ENCODE measurements around the gene CCL19.
A peak's percentile ranks its signal among the peaks of the same experiment; 100 is the strongest.

Gene CCL19

GRCh38 chr9:34686231-34686630, 4.8 kb downstream of the CCL19 start:
- Mint-ChIP-seq H3K27me3 (no peaks in the 10 kb centered on the region), H3K36me3 (ENCODE audit: low read depth) (no peaks in the 10 kb centered on the region), H3K9me3 (no peaks in the 10 kb centered on the region), H3K4me3 (no peak overlapping the region), H3K27ac (no peak overlapping the region), H3K4me1 (ENCODE audit: low read depth) (peaks cover 9% of the 10 kb centered on the region)
- no peak for DNase-seq

GRCh38 chr9:34685591-34685990, 5.5 kb downstream of the CCL19 start:
- no peaks in the 10 kb centered on the region for H3K9me3 Mint-ChIP-seq
- H3K4me3 Mint-ChIP-seq: no peak overlapping the region
- H3K27ac Mint-ChIP-seq: no peak overlapping the region
- H3K4me1 Mint-ChIP-seq (ENCODE audit: low read depth): peaks cover 9% of the 10 kb centered on the region
- H3K36me3 Mint-ChIP-seq (ENCODE audit: low read depth): no peaks in the 10 kb centered on the region
- no peaks in the 10 kb centered on the region for H3K27me3 Mint-ChIP-seq
- DNase-seq: no peak

GRCh38 chr9:34684816-34685215, 6.3 kb downstream of the CCL19 start:
- DNase-seq: no peak
- Mint-ChIP-seq H3K4me3 (no peak overlapping the region), H3K4me1 (ENCODE audit: low read depth) (peaks cover 9% of the 10 kb centered on the region), H3K9me3 (no peaks in the 10 kb centered on the region), H3K27ac (no peak overlapping the region), H3K36me3 (ENCODE audit: low read depth) (no peaks in the 10 kb centered on the region), H3K27me3 (no peaks in the 10 kb centered on the region)

DNA sequence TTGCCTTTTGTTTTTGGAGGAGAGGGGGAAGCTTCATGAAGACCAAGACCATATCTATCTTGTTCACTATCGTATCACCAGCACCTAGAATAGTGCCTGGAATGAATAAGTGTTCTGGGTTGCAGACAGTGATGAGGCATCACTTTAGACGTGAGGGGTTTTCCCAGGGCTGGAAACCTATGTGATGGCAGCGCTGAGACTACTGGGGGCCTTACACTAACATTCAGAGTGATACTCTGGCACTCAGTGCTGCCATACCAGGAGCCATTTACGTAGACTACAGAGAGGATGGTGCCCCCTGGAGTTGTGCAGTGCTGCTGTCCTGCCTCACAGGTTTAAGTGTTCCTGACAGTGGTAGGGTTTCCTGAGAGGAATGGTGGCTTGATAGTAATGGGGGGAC, 6.9 kb downstream of the CCL19 start:
- DNase-seq: peak; percentile 47
- no peaks in the 10 kb centered on the region for H3K36me3 Mint-ChIP-seq (ENCODE audit: low read depth)
- peaks cover 9% of the 10 kb centered on the region for H3K4me1 Mint-ChIP-seq (ENCODE audit: low read depth)
- no peaks in the 10 kb centered on the region for H3K9me3 Mint-ChIP-seq
- peak overlapping the region; percentile 23 for H3K27ac Mint-ChIP-seq
- no peaks in the 10 kb centered on the region for H3K27me3 Mint-ChIP-seq
- no peak overlapping the region for H3K4me3 Mint-ChIP-seq

DNA sequence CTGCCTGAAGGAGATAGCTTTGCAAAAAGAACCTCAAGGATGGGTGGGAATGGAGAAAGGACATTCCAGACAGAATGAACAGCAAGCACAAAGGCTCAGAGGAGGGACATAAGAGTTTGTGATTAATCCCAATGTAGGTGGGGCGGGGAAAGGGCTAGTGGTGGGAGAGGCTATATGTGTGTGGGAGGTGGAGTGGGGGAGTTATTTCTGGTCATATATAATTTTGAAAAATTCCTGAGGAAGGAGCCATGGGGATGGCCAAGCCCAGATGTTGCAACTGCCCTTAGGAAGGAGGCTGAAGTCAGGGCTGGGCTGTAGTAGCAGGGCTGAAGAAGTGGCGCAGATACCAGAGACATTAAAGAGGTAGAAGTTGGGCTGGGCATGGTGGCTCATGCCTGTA, 15.2 kb downstream of the CCL19 start:
- H3K36me3 Mint-ChIP-seq (ENCODE audit: low read depth): no peaks in the 10 kb centered on the region

GRCh38 chr9:34675048-34675714, 15.9 kb downstream of the CCL19 start:
- no peak overlapping the region for H3K27ac Mint-ChIP-seq
- H3K4me1 Mint-ChIP-seq (ENCODE audit: low read depth): no peaks in the 10 kb centered on the region
- DNase-seq: peak; percentile 71

More for the DNA sequence above, 15.2 kb downstream of the CCL19 start:
- DNase-seq: no peak
- H3K4me3 Mint-ChIP-seq: no peak overlapping the region
- no peaks in the 10 kb centered on the region for H3K27me3 Mint-ChIP-seq
- no peak overlapping the region for H3K27ac Mint-ChIP-seq
- H3K4me1 Mint-ChIP-seq (ENCODE audit: low read depth): no peaks in the 10 kb centered on the region
- H3K9me3 Mint-ChIP-seq: no peaks in the 10 kb centered on the region

GRCh38 chr9:34674440-34674839, 16.6 kb downstream of the CCL19 start:
- H3K9me3 Mint-ChIP-seq: peaks cover 3% of the 10 kb centered on the region
- H3K36me3 Mint-ChIP-seq (ENCODE audit: low read depth): peaks cover 3% of the 10 kb centered on the region
- H3K27ac Mint-ChIP-seq: no peak overlapping the region
- no peaks in the 10 kb centered on the region for H3K4me1 Mint-ChIP-seq (ENCODE audit: low read depth)
- DNase-seq: no peak
- H3K27me3 Mint-ChIP-seq: no peaks in the 10 kb centered on the region
- H3K4me3 Mint-ChIP-seq: no peak overlapping the region

More at GRCh38 chr9:34675048-34675714, 15.9 kb downstream of the CCL19 start:
- Mint-ChIP-seq H3K27me3 (no peaks in the 10 kb centered on the region), H3K9me3 (no peaks in the 10 kb centered on the region), H3K36me3 (ENCODE audit: low read depth) (no peaks in the 10 kb centered on the region), H3K4me3 (no peak overlapping the region)

- H3K36me3 Mint-ChIP-seq (ENCODE audit: low read depth): peaks cover 3% of the 10 kb centered on the region
- no peak overlapping the region for H3K4me3 Mint-ChIP-seq
- no peak for DNase-seq
- no peaks in the 10 kb centered on the region for H3K27me3 Mint-ChIP-seq
- peaks cover 8% of the 10 kb centered on the region for H3K9me3 Mint-ChIP-seq
- H3K27ac Mint-ChIP-seq: no peak overlapping the region
- no peaks in the 10 kb centered on the region for H3K4me1 Mint-ChIP-seq (ENCODE audit: low read depth)
These were observed 19.8 kb downstream of the CCL19 start for GRCh38 chr9:34671307-34671706.

GRCh38 chr9:34669809-34670562, 21.1 kb downstream of the CCL19 start:
- Mint-ChIP-seq H3K9me3 (peaks cover 8% of the 10 kb centered on the region), H3K36me3 (ENCODE audit: low read depth) (peaks cover 3% of the 10 kb centered on the region), H3K27me3 (no peaks in the 10 kb centered on the region), H3K4me3 (no peak overlapping the region), H3K4me1 (ENCODE audit: low read depth) (peaks cover 5% of the 10 kb centered on the region), H3K27ac (no peak overlapping the region)
- DNase-seq: no peak

GRCh38 chr9:34665381-34666250, 25.5 kb downstream of the CCL19 start:
- DNase-seq: peak; percentile 85
- no peaks in the 10 kb centered on the region for H3K27me3 Mint-ChIP-seq
- peak overlapping the region; percentile 77 for H3K4me3 Mint-ChIP-seq
- peaks cover 35% of the 10 kb centered on the region for H3K4me1 Mint-ChIP-seq (ENCODE audit: low read depth)
- peaks cover 14% of the 10 kb centered on the region for H3K36me3 Mint-ChIP-seq (ENCODE audit: low read depth)
- H3K27ac Mint-ChIP-seq: peak overlapping the region; percentile 89
- H3K9me3 Mint-ChIP-seq: peaks cover 8% of the 10 kb centered on the region

DNA sequence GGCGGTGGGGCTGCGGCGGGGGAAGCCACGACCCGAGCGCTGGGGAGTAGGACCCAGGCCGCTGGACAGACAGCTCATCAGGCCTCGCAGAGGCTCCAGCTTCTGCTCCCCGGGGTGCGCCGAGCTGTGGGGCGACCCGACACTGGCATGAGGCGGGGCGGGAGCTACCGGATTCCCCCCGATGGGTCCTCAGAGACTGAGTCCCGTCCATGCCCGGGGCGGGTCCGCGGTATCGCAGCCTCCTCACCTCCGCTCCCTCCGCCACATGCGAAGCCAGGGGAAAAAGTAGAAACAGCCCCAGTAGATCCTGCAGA, 26.1 kb downstream of the CCL19 start:
- DNase-seq: no peak
- H3K36me3 Mint-ChIP-seq (ENCODE audit: low read depth): peaks cover 20% of the 10 kb centered on the region
- H3K27ac Mint-ChIP-seq: peak overlapping the region; percentile 89
- H3K27me3 Mint-ChIP-seq: no peaks in the 10 kb centered on the region
- peaks cover 8% of the 10 kb centered on the region for H3K9me3 Mint-ChIP-seq
- peak overlapping the region; percentile 77 for H3K4me3 Mint-ChIP-seq
- H3K4me1 Mint-ChIP-seq (ENCODE audit: low read depth): peaks cover 35% of the 10 kb centered on the region

DNA sequence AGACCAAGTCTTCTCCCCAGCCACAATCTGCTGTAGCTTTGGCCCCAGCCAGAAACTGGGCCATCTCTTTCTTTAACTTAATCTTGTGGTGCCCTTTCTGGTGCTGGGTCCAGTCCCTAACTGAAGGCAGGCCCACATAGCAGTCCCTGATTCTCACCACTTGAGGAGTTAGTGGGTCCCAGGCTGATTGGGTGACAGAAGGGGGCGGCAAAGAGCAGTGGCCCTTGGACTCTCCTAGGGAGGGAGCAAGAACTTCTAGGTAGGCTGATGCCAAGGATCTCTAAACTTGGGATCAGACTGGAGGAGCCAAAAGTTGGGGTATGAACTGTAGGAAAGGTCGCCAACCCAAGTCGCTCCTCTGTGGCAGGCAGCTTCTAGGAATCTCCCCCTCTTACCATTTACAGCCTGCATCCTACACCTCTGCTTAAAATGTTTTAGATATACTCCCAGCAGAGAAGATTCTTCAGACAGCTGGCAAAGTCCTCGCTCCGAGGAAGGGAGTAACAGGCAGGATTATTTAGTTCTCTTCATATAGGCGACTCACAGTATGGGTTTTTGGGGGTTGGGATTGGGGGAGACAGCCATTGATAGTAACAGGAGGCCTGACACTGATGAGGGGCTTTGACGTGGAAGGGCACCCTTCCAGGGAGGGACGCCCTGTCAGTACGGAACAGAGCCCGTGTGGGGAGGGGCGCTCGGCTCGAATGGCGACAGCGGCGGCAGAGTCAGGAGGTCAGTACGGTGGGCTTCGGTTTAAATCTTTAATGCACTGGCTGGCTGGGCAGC, 26.6 kb downstream of the CCL19 start:
- peak overlapping the region; percentile 89 for H3K27ac Mint-ChIP-seq
- H3K27me3 Mint-ChIP-seq: no peaks in the 10 kb centered on the region
- peaks cover 36% of the 10 kb centered on the region for H3K4me1 Mint-ChIP-seq (ENCODE audit: low read depth)
- peaks cover 20% of the 10 kb centered on the region for H3K36me3 Mint-ChIP-seq (ENCODE audit: low read depth)
- peak overlapping the region; percentile 77 for H3K4me3 Mint-ChIP-seq
- DNase-seq: peak; percentile 69
- peaks cover 6% of the 10 kb centered on the region for H3K9me3 Mint-ChIP-seq

DNA sequence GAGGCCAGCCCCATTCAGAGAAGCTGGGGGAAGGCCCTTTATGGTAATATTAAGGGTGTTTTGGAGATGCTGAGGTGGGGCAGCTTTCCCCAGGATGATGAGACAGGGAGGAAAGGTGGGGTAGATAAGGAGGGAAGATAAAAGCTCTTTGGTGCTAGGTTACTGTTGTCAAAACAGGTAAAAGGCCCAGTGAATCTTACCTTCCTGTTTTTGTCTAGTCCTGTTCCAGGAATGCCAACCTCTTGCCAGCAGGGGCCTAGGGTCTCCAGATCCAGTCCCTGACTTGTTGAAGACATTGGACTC, 27.8 kb downstream of the CCL19 start:
- H3K36me3 Mint-ChIP-seq (ENCODE audit: low read depth): peaks cover 20% of the 10 kb centered on the region
- H3K27me3 Mint-ChIP-seq: no peaks in the 10 kb centered on the region
- H3K9me3 Mint-ChIP-seq: no peaks in the 10 kb centered on the region
- DNase-seq: no peak
- peaks cover 37% of the 10 kb centered on the region for H3K4me1 Mint-ChIP-seq (ENCODE audit: low read depth)
- H3K4me3 Mint-ChIP-seq: no peak overlapping the region
- peak overlapping the region; percentile 76 for H3K27ac Mint-ChIP-seq

- H3K27ac Mint-ChIP-seq: peak within 1 kb of the TSS; percentile 76
- H3K9me3 Mint-ChIP-seq: no peaks in the 10 kb centered on the region
- H3K4me3 Mint-ChIP-seq: no peak within 1 kb of the TSS
- peaks cover 20% of the 10 kb centered on the region for H3K36me3 Mint-ChIP-seq (ENCODE audit: low read depth)
- H3K4me1 Mint-ChIP-seq (ENCODE audit: low read depth): peaks cover 37% of the 10 kb centered on the region
- DNase-seq: no peak
- H3K27me3 Mint-ChIP-seq: no peaks in the 10 kb centered on the region
These were observed 28.4 kb downstream of the CCL19 start, which contains the start of gene CCL27 for GRCh38 chr9:34662526-34663302. Gene CCL27, minus strand, starts transcription at chr9:34662657. Its CDS starts 24 bp downstream, at chr9:34662633.

Measured in activated T-cell treated with anti-CD3 and anti-CD28 coated beads, Interleukin-2, amount 50 U/mL, for 24 hours (primary cell).